ENCODE measurements around the gene IMMT.

IMMT gene

DNA sequence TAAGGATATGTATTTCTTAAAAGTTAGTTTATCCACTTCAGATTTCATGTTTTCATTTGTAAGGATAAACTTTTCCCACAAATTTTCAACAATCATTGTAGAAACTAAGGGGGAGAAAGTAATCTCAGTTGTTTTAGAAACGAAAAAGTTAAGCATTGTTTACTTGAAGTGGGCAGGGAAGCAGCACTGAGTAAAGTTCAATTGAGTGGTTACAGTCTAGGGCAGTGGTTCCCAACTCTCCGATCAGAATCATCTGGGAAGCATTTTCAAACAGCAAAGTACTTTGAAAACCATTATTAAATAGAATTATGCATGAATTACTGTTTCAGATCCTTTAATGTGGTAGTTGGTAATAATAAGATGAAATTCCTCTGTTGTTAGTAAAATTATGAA, 16.5 kb upstream of the IMMT start:
- TF ChIP-seq TAF1 (IDR thresholded peaks at IDR 0.05; ENCODE audit: borderline replicate concordance, insufficient read depth, low read length) (no peak), SIN3A (IDR thresholded peaks at IDR 0.05; ENCODE audit: borderline replicate concordance, insufficient read depth, low read length) (no peak), FOXP2 (optimal IDR thresholded peaks at IDR 0.05; ENCODE audit: borderline replicate concordance, extremely low read depth, extremely low read length, insufficient read depth) (no peak), POLR2AphosphoS5 (IDR thresholded peaks at IDR 0.05; ENCODE audit: low read depth, low read length) (no peak)
- TF ChIP-seq, protein P1, sequence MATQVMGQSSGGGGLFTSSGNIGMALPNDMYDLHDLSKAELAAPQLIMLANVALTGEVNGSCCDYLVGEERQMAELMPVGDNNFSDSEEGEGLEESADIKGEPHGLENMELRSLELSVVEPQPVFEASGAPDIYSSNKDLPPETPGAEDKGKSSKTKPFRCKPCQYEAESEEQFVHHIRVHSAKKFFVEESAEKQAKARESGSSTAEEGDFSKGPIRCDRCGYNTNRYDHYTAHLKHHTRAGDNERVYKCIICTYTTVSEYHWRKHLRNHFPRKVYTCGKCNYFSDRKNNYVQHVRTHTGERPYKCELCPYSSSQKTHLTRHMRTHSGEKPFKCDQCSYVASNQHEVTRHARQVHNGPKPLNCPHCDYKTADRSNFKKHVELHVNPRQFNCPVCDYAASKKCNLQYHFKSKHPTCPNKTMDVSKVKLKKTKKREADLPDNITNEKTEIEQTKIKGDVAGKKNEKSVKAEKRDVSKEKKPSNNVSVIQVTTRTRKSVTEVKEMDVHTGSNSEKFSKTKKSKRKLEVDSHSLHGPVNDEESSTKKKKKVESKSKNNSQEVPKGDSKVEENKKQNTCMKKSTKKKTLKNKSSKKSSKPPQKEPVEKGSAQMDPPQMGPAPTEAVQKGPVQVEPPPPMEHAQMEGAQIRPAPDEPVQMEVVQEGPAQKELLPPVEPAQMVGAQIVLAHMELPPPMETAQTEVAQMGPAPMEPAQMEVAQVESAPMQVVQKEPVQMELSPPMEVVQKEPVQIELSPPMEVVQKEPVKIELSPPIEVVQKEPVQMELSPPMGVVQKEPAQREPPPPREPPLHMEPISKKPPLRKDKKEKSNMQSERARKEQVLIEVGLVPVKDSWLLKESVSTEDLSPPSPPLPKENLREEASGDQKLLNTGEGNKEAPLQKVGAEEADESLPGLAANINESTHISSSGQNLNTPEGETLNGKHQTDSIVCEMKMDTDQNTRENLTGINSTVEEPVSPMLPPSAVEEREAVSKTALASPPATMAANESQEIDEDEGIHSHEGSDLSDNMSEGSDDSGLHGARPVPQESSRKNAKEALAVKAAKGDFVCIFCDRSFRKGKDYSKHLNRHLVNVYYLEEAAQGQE (IDR thresholded peaks at IDR 0.05; ENCODE audit: insufficient read depth in 1 of 2, low read depth in 2 of 2, low read length in 2 of 2) = no peak

DNA sequence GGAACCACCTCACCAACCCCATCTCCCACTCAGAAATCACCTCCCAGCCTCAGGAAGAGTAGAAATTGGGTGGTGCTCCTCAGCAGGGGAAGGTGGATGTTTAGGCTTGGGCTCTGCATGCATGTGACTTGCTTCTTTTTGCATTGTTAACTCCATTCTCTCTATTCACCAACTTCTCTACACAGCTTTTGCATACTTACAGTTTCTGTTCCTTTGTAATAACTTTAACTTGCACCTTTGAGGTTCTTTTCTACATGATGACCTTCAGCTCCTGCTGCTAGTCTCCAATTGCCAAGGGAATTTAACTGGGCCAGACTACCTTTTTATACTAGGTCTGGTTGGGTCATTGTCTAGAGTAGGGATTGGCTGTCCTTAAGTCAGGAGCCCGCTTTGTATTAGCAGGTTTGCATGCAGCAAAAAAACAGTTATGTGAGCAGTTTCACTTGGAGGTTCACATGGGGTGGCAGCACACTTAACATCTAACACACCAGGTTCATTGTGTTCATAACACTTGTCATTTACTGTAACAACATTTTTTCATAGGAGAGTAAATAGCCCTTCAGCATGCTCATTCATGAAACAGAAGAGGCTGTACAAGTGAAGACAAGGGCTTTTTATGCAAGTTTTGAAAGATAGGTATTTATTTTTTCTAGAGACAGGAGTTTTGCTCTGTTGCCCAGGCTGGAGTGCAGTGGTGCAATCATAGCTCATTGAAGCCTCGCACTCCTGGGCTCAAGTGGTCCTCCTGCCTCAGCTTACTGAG, 16.0 kb upstream of the IMMT start:
- TF ChIP-seq, protein P1 (IDR thresholded peaks at IDR 0.05; ENCODE audit: insufficient read depth in 1 of 2, low read depth in 2 of 2, low read length in 2 of 2) = no peak
- TF ChIP-seq SIN3A (IDR thresholded peaks at IDR 0.05; ENCODE audit: borderline replicate concordance, insufficient read depth, low read length) (no peak), TAF1 (IDR thresholded peaks at IDR 0.05; ENCODE audit: borderline replicate concordance, insufficient read depth, low read length) (no peak), FOXP2 (optimal IDR thresholded peaks at IDR 0.05; ENCODE audit: borderline replicate concordance, extremely low read depth, extremely low read length, insufficient read depth) (no peak), POLR2AphosphoS5 (IDR thresholded peaks at IDR 0.05; ENCODE audit: low read depth, low read length) (no peak)

DNA sequence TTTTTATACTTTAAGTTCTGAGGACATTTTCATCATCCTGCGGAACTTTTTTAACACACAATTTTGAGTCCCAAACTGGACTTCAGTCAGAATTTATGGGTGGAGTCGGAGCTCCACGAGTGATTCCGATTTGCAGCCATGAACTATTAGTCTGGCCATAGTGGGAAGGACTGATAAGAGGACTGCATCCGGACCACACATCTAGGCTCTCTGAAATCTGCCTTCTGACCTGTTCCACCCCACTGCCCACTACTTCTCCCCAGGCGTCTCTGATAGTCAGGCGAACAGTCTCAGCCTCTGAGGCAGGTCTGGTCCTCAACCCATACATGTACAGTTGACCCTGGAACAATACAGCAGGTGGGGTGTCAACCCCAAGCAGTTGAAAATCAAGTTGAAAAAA, 9.2 kb upstream of the IMMT start:
- TF ChIP-seq POLR2AphosphoS5 (IDR thresholded peaks at IDR 0.05; ENCODE audit: low read depth, low read length) (no peak), FOXP2 (optimal IDR thresholded peaks at IDR 0.05; ENCODE audit: borderline replicate concordance, extremely low read depth, extremely low read length, insufficient read depth) (no peak), SIN3A (IDR thresholded peaks at IDR 0.05; ENCODE audit: borderline replicate concordance, insufficient read depth, low read length) (no peak), TAF1 (IDR thresholded peaks at IDR 0.05; ENCODE audit: borderline replicate concordance, insufficient read depth, low read length) (no peak)
- TF ChIP-seq, protein P1 (IDR thresholded peaks at IDR 0.05; ENCODE audit: insufficient read depth in 1 of 2, low read depth in 2 of 2, low read length in 2 of 2) = no peak

DNA sequence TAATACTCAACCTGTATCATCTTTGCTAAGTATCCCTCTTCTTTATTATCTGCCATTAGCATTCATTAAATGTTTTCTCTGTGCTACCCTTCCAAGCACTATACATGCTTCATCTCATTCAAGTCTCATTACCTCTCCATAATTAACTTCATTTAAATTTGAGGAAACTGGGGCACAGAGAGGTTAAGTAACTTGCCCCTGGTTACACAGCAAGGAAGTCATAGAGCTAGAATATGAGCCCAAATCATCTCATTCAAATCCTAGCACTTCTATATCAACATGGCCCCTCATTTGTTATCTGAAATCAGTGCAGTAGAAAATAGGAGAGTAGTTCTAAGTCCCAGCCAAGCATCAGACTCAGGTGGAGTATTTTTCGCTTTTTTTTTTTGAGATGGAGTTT, 8.4 kb upstream of the IMMT start:
- TF ChIP-seq FOXP2 (optimal IDR thresholded peaks at IDR 0.05; ENCODE audit: borderline replicate concordance, extremely low read depth, extremely low read length, insufficient read depth) = no peak
- TF ChIP-seq, protein P1 (IDR thresholded peaks at IDR 0.05; ENCODE audit: insufficient read depth in 1 of 2, low read depth in 2 of 2, low read length in 2 of 2) = no peak
- TF ChIP-seq SIN3A (IDR thresholded peaks at IDR 0.05; ENCODE audit: borderline replicate concordance, insufficient read depth, low read length) = no peak
- no peak for TF ChIP-seq POLR2AphosphoS5 (IDR thresholded peaks at IDR 0.05; ENCODE audit: low read depth, low read length)
- TF ChIP-seq TAF1 (IDR thresholded peaks at IDR 0.05; ENCODE audit: borderline replicate concordance, insufficient read depth, low read length) = no peak
